ENCODE data around the gene SAA2. TPM values are rescaled to one million over a fixed set of nuclear protein-coding genes. Genes with fewer than 3 reads are reported as not detected.
"Not testable (repeated sequence)": the region's sequence is repeated elsewhere in the genome, so short reads cannot be mapped to it uniquely, and the experiment has no call there.

SAA2 gene
- total RNA-seq, 4 donors from 2014 or later, result 1.1 to 4.4 TPM; not detected in 2

DNA sequence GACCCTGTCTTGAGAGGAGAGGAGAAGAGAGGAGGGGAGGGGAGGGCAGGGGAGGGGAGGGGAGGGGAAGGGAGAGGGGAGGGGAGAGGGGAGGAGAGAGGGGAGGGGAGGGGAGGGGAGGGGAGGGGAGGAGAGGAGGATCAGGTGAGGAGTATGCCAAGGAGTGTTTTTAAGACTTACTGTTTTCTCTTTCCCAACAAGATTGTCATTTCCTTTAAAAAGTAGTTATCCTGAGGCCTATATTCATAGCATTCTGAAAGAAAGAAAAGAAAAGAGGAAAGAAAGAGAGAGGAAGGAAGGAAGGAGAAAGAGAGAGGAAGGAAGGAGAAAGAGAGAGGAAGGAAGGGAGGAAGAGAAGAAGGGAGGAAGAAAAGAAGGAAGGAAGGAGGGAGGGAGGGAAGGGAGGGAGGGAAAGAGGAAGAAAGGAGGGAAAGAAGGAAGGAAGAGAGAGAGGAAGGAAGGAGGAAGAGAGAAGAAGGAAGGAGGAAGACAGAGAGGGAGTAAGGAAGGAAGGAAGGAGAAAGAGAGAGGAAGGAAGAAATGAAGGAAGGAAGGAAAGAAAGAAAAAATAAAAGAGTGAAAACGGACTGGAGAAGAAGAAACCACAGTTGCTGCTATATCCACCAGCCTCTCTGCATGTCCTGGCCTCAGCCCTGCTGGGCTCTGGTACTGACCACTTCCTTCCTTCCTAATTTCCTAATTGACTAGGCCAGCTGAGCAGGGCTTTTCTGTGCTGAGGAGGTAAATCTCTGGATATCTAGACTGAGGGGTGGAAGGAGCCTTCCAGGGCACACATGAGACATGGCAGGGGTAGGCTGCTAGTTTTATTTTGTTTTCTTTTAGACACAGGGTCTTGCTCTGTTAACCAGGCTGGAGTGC lies 16.4 kb upstream of the SAA2 start:
- Histone ChIP-seq H3K9me3 (no peaks in the 10 kb centered on the region), H3K4me3 (no peak overlapping the region), H3K27me3 (no peaks in the 10 kb centered on the region), H3K36me3 (no peaks in the 10 kb centered on the region), H3K4me1 (peaks cover 0 to 3% (median 0%) of the 10 kb centered on the region in 4 donors), H3K27ac (no peak overlapping the region)
- WGBS, 2 donors (ENCODE audit: low coverage in 1 of 2), result 63 to 76% methylated on average over 1 of the region's 1 CpG
- DNase-seq, result no peak
- no peak for TF ChIP-seq POLR2A (IDR thresholded peaks at IDR 0.05)
- no peak for TF ChIP-seq POLR2AphosphoS5 (IDR thresholded peaks at IDR 0.05)
- no peak for TF ChIP-seq EP300 (IDR thresholded peaks at IDR 0.05; ENCODE audit: low read depth)
- TF ChIP-seq, protein P1, sequence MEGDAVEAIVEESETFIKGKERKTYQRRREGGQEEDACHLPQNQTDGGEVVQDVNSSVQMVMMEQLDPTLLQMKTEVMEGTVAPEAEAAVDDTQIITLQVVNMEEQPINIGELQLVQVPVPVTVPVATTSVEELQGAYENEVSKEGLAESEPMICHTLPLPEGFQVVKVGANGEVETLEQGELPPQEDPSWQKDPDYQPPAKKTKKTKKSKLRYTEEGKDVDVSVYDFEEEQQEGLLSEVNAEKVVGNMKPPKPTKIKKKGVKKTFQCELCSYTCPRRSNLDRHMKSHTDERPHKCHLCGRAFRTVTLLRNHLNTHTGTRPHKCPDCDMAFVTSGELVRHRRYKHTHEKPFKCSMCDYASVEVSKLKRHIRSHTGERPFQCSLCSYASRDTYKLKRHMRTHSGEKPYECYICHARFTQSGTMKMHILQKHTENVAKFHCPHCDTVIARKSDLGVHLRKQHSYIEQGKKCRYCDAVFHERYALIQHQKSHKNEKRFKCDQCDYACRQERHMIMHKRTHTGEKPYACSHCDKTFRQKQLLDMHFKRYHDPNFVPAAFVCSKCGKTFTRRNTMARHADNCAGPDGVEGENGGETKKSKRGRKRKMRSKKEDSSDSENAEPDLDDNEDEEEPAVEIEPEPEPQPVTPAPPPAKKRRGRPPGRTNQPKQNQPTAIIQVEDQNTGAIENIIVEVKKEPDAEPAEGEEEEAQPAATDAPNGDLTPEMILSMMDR (IDR thresholded peaks at IDR 0.05), result no peak
- intact Hi-C loops (cut with DNase I; ENCODE audit: low total_unique reads), result no loop called here
- in situ Hi-C loops (cut with MboI; ENCODE audit: low pct_ligation_motif_present in 1 of 4, low pct_unique_long_range_greater_than_20kb in 1 of 4, low sequenced_read_pairs in 3 of 4), result no loop called here

DNA sequence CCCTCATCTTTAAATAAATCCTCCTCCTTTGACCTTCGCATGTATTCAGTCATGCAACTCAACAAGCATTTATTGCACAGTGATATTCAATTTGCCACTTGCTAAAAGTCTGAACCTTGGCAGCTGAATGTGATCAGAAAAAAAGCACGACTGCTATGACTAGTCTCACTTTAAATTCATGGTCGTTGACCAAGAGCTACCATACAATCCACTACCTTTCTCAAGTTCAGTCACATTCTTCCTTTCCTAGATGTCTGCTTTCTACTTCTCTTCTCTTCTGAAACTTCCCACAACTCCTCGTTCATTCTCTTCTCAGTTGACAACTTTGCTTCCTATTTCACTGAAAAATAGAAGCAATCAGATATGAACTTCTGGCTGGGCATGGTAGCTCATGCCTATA lies 15.6 kb upstream of the SAA2 start:
- H3K36me3 ChIP-seq, result no peaks in the 10 kb centered on the region
- peaks cover 0 to 3% (median 0%) of the 10 kb centered on the region in 4 donors for H3K4me1 ChIP-seq
- TF ChIP-seq, protein P1 (IDR thresholded peaks at IDR 0.05), result no peak
- TF ChIP-seq EP300 (IDR thresholded peaks at IDR 0.05; ENCODE audit: low read depth), result no peak
- TF ChIP-seq POLR2A (IDR thresholded peaks at IDR 0.05), result no peak
- TF ChIP-seq POLR2AphosphoS5 (IDR thresholded peaks at IDR 0.05), result no peak
- no peak overlapping the region for H3K4me3 ChIP-seq
- no peak for DNase-seq
- no peak overlapping the region for H3K27ac ChIP-seq
- in situ Hi-C loops (cut with MboI; ENCODE audit: low pct_ligation_motif_present in 1 of 4, low pct_unique_long_range_greater_than_20kb in 1 of 4, low sequenced_read_pairs in 3 of 4), result no loop called here
- H3K27me3 ChIP-seq, result no peaks in the 10 kb centered on the region
- intact Hi-C loops (cut with DNase I; ENCODE audit: low total_unique reads), result no loop called here
- 71 to 75% methylated on average over 4 of the region's 4 CpGs for WGBS, 2 donors (ENCODE audit: low coverage in 1 of 2)
- H3K9me3 ChIP-seq, result no peaks in the 10 kb centered on the region

DNA sequence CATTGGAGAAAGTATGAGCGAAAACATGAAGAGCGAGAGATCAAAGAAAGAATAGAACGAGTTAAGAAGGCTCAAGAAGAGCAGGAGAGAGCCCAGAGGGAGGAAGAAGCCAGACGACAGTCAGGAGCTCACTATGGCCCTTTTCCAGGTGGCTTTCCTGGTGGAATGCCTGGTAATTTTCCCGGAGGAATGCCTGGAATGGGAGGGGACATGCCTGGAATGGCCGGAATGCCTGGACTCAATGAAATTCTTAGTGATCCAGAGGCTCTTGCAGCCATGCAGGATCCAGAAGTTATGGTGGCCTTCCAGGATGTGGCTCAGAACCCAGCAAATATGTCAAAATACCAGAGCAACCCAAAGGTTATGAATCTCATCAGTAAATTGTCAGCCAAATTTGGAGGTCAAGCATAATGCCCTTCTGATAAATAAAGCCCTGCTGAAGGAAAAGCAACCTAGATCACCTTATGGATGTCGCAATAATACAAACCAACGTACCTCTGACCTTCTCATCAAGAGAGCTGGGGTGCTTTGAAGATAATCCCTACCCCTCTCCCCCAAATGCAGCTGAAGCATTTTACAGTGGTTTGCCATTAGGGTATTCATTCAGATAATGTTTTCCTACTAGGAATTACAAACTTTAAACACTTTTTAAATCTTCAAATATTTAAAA lies 14.3 kb upstream of the SAA2 start:
- in situ Hi-C loops (cut with MboI; ENCODE audit: low pct_ligation_motif_present in 1 of 4, low pct_unique_long_range_greater_than_20kb in 1 of 4, low sequenced_read_pairs in 3 of 4); intact Hi-C loops (cut with DNase I; ENCODE audit: low total_unique reads): not testable (repeated sequence)

DNA sequence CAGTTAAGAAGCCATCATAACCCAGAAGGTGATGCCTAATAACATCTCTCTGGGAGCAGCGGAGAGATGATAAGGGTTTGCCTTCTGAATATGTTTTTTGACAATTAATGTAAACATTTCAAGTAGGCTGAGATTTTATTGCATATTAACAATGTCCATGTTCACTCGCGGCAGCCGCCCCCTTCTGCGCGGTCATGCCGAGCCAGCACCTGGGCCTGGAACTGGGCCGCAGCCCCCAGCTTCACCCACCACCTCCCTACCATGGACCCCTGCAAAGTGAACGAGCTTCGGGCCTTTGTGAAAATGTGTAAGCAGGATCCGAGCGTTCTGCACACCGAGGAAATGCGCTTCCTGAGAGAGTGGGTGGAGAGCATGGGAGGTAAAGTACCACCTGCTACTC lies 13.3 kb upstream of the SAA2 start:
- Histone ChIP-seq H3K36me3 (no peaks in the 10 kb centered on the region), H3K4me3 (no peak overlapping the region), H3K27me3 (no peaks in the 10 kb centered on the region), H3K9me3 (no peaks in the 10 kb centered on the region), H3K4me1 (no peaks in the 10 kb centered on the region), H3K27ac (no peak overlapping the region)
- TF ChIP-seq EP300 (IDR thresholded peaks at IDR 0.05; ENCODE audit: low read depth), result no peak
- no peak for TF ChIP-seq POLR2A (IDR thresholded peaks at IDR 0.05)
- intact Hi-C loops (cut with DNase I; ENCODE audit: low total_unique reads), result no loop called here
- WGBS, 2 donors (ENCODE audit: low coverage in 1 of 2), result 92% methylated on average over 14 of the region's 14 CpGs; no CpG with 5 or more reads in 1 of the 2 donors
- no peak for DNase-seq
- in situ Hi-C loops (cut with MboI; ENCODE audit: low pct_ligation_motif_present in 1 of 4, low pct_unique_long_range_greater_than_20kb in 1 of 4, low sequenced_read_pairs in 3 of 4), result no loop called here

More for the DNA sequence above, 14.3 kb upstream of the SAA2 start:
- not testable (repeated sequence) for H3K9me3 ChIP-seq, H3K4me1 ChIP-seq, H3K27ac ChIP-seq, H3K36me3 ChIP-seq, H3K4me3 ChIP-seq, H3K27me3 ChIP-seq, DNase-seq
- 76 to 93% methylated on average over 3 to 8 of the region's 8 CpGs for WGBS, 2 donors (ENCODE audit: low coverage in 1 of 2)

DNA sequence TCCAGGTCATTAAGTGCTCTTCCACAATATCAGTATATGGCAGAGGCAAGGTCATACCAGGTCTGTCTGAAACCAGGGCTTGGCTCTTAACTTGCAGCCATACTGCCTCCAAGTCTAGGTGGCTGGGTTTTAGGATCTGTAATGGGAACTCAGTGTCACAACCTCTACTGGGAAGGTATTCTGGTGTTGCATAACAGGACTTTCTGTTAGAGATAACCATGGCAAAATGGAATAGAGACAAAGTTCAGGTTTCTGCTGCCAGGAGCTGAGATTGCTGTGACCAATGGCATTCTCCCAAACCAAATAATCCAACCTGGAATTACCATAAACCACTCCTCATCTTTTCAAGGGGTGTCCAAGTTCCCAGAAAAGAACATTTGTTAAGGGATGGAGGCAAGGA lies 10.8 kb upstream of the SAA2 start:
- no peaks in the 10 kb centered on the region for H3K27me3 ChIP-seq
- H3K4me1 ChIP-seq, result no peaks in the 10 kb centered on the region
- in situ Hi-C loops (cut with MboI; ENCODE audit: low pct_ligation_motif_present in 1 of 4, low pct_unique_long_range_greater_than_20kb in 1 of 4, low sequenced_read_pairs in 3 of 4), result no loop called here
- H3K4me3 ChIP-seq, result no peak overlapping the region
- no peaks in the 10 kb centered on the region for H3K9me3 ChIP-seq
- no peak overlapping the region for H3K27ac ChIP-seq
- no peaks in the 10 kb centered on the region for H3K36me3 ChIP-seq
- intact Hi-C loops (cut with DNase I; ENCODE audit: low total_unique reads), result no loop called here
- DNase-seq, result no peak
- TF ChIP-seq EP300 (IDR thresholded peaks at IDR 0.05; ENCODE audit: low read depth) (no peak), POLR2AphosphoS5 (IDR thresholded peaks at IDR 0.05) (no peak), POLR2A (IDR thresholded peaks at IDR 0.05) (no peak)
- TF ChIP-seq, protein P1 (IDR thresholded peaks at IDR 0.05), result no peak

All from transverse colon (tissue), 4 donors.